ENCODE data around the gene FKBP8.

DNA sequence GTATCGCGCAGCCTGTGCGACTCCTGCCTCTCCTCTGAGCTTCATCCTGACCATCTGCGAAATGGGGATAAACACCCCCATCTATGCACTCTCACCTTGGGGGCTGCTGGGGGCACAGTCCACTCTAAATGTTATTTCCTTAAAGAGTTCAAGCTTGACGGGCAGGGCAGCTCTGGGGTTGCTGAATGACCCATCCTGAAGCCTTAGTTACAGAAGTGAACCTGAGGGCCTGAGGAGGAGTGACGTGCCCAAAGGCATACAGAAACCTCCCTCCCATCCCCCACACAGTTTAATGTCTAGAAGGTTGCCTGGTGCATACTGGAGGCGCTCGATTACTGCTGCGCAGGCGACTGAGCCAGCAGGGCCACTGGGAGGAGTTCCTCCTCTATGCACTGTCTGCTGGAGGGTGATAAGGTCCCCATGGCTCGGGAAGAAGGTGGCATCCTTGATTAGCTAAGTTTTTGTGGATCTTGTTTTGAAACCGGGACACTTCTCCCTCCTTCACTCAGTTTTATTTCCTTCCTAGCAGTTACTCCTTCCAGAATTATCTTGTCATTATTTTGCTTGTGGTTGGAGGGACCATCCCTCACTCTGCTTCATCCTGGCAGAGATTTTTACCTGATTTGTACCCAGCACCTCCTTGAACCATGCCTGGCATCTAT, 572 bp upstream of the FKBP8 start:
- TF ChIP-seq CTCF (IDR thresholded peaks at IDR 0.05; ENCODE audit: insufficient read depth, low read depth, low read length) (no peak), EZH2 (IDR thresholded peaks at IDR 0.05; ENCODE audit: insufficient read depth, low read length) (no peak)
